ENCODE results near the gene ADAMTSL4.

DNA sequence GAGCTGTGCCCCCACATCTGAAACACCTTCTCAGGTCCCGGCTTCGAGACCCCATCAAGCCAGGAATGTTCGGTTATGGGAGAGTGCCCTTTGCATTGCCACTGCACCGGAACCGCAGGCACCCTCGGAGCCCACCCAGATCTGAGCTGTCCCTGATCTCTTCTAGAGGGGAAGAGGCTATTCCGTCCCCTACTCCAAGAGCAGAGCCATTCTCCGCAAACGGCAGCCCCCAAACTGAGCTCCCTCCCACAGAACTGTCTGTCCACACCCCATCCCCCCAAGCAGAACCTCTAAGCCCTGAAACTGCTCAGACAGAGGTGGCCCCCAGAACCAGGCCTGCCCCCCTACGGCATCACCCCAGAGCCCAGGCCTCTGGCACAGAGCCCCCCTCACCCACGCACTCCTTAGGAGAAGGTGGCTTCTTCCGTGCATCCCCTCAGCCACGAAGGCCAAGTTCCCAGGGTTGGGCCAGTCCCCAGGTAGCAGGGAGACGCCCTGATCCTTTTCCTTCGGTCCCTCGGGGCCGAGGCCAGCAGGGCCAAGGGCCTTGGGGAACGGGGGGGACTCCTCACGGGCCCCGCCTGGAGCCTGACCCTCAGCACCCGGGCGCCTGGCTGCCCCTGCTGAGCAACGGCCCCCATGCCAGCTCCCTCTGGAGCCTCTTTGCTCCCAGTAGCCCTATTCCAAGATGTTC is 4.3 kb downstream of the ADAMTSL4 start:
- TF ChIP-seq EZH2 (IDR thresholded peaks at IDR 0.05) = no peak
- TF ChIP-seq, protein P1, sequence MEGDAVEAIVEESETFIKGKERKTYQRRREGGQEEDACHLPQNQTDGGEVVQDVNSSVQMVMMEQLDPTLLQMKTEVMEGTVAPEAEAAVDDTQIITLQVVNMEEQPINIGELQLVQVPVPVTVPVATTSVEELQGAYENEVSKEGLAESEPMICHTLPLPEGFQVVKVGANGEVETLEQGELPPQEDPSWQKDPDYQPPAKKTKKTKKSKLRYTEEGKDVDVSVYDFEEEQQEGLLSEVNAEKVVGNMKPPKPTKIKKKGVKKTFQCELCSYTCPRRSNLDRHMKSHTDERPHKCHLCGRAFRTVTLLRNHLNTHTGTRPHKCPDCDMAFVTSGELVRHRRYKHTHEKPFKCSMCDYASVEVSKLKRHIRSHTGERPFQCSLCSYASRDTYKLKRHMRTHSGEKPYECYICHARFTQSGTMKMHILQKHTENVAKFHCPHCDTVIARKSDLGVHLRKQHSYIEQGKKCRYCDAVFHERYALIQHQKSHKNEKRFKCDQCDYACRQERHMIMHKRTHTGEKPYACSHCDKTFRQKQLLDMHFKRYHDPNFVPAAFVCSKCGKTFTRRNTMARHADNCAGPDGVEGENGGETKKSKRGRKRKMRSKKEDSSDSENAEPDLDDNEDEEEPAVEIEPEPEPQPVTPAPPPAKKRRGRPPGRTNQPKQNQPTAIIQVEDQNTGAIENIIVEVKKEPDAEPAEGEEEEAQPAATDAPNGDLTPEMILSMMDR (IDR thresholded peaks at IDR 0.05) = no peak

All from neural progenitor cell (in vitro differentiated cells).